HCT116 (cell line): ENCODE measurements around the gene MBLAC1. TPM values are rescaled to one million over a fixed set of nuclear protein-coding genes. Genes with fewer than 3 reads are reported as not detected.
A peak's percentile ranks its signal among the peaks of the same experiment; 100 is the strongest.

Experiments used
- ATAC-seq: fragments of 200-7000 bp; cut with Tn5 transposase; 2 replicates; pipeline ENCODE4 v1.9.1; 2020; ENCODE audit warnings: mild to moderate bottlenecking, moderate library complexity
- BruUV-seq: library from RNA; stranded (reverse); fragments of 400-500 nt; replicated peaks from 2 replicates; lab custom pipeline; 2021; lab: Mats Ljungman, UMichigan
- CTCF ChIA-PET: fragments of 300-600 bp; sonication (Branson Sonifier 250); formaldehyde crosslinking; loops from one replicate; lab custom pipeline; 2021; ENCODE audit warnings: antibody characterized with exemption; lab: Charles Lee
- POLR2A ChIA-PET: fragments of 300-600, 350-600 bp; sonication (Branson Sonifier 250); formaldehyde crosslinking; loops from one replicate; lab custom pipeline; 2021; ENCODE audit warnings: antibody characterized with exemption; lab: Charles Lee
- RAD21 ChIA-PET, 2 experiments: fragments of 300-600 bp; sonication (Branson Sonifier 250); formaldehyde crosslinking; loops; one replicate each; lab custom pipeline; 2023; ENCODE audit warnings: low total read pairs in 2 of 2; ENCODE audit not compliant: uncharacterized antibody in 2 of 2, unreplicated experiment in 2 of 2, low non-redundant PET in 1 of 2; lab: Charles Lee
- DNase-seq: peaks from one replicate; pipeline ENCODE4 v3.0.0-alpha.2; 2010; ENCODE audit warnings: low read depth, low spot score
- H2AFZ ChIP-seq: fragments of 200-600 bp; shearing (Covaris generic), sonication (generic); 2 replicates; pipeline ENCODE4 v1.6.1; 2017; ENCODE audit warnings: low read depth, mixed run types, mixed read lengths, antibody characterized with exemption, low read length; ENCODE audit not compliant: poor library complexity, severe bottlenecking
- H3K27ac ChIP-seq: 2 replicates; pipeline ENCODE4 v1.5.1; 2012; ENCODE audit warnings: low read depth, low read length
- H3K27me3 ChIP-seq: fragments of 200-600 bp; sonication (generic); 2 replicates; pipeline ENCODE4 v1.6.1; 2016; ENCODE audit warnings: mixed run types, low read length, mixed read lengths; ENCODE audit not compliant: insufficient read depth
- H3K36me3 ChIP-seq, 2 experiments: fragments of 200-500 bp in 1 of 2; fragments of 200-600 bp in 1 of 2; sonication (Bioruptor generic) in 1 of 2; sonication (generic) in 1 of 2; 2 replicates each; pipeline versions ENCODE4 v1.5.1 to v1.6.1; 2014 to 2016; ENCODE audit warnings: low read length in 2 of 2, inconsistent platforms in 1 of 2, mixed read lengths in 1 of 2, mixed run types in 1 of 2; ENCODE audit not compliant: insufficient read depth in 2 of 2, control insufficient read depth in 1 of 2
- H3K4me1 ChIP-seq, 2 experiments: fragments of 200-600 bp in 1 of 2; sonication (generic) in 1 of 2; 2 replicates each; pipeline versions ENCODE4 v1.5.1 to v1.6.1; 2012 to 2017; ENCODE audit warnings: low read length in 2 of 2, inconsistent platforms in 1 of 2, mild to moderate bottlenecking in 1 of 2, mixed read lengths in 1 of 2, mixed run types in 1 of 2, moderate library complexity in 1 of 2; ENCODE audit not compliant: insufficient read depth in 2 of 2, control insufficient read depth in 1 of 2
- H3K4me2 ChIP-seq: fragments of 200-600 bp; sonication (generic); 2 replicates; pipeline ENCODE4 v1.6.1; 2017; ENCODE audit warnings: mixed run types, low read length, mixed read lengths
- H3K4me3 ChIP-seq, 2 experiments: fragments of 200-600 bp in 1 of 2; sonication (generic) in 1 of 2; replicated peaks in 1 of 2; 2 replicates each; pipeline ENCODE4 v1.5.1; 2011 to 2016; ENCODE audit warnings: low read length in 2 of 2, control low read depth in 1 of 2, low read depth in 1 of 2, mild to moderate bottlenecking in 1 of 2, mixed read lengths in 1 of 2, mixed run types in 1 of 2
- H3K79me2 ChIP-seq: fragments of 200-600 bp; sonication (generic); 2 replicates; pipeline ENCODE4 v1.6.1; 2017; ENCODE audit warnings: mild to moderate bottlenecking, mixed run types, low read length, moderate library complexity, mixed read lengths; ENCODE audit not compliant: insufficient read depth
- H3K9ac ChIP-seq: fragments of 200-600 bp; sonication (generic); 2 replicates; pipeline ENCODE4 v1.6.1; 2016; ENCODE audit warnings: low read length, mixed read lengths
- H3K9me2 ChIP-seq: fragments of 200-600 bp; sonication (generic), shearing (Covaris generic); 2 replicates; pipeline ENCODE4 v1.6.1; 2017; ENCODE audit warnings: mixed run types, mild to moderate bottlenecking, moderate library complexity; ENCODE audit not compliant: insufficient read depth
- H3K9me3 ChIP-seq, 2 experiments: fragments of 200-500 bp in 1 of 2; fragments of 200-600 bp in 1 of 2; sonication (Bioruptor generic) in 1 of 2; sonication (generic) in 1 of 2; 2 replicates each; pipeline ENCODE4 v1.6.1; 2014 to 2017; ENCODE audit warnings: low read length in 2 of 2, mixed read lengths in 2 of 2, inconsistent platforms in 1 of 2, low read depth in 1 of 2, mild to moderate bottlenecking in 1 of 2, mixed run types in 1 of 2, moderate library complexity in 1 of 2; ENCODE audit not compliant: control insufficient read depth in 1 of 2, insufficient read depth in 1 of 2
- H4K20me1 ChIP-seq: fragments of 200-600 bp; sonication (generic), shearing (Covaris generic); 2 replicates; pipeline ENCODE4 v1.6.1; 2017; ENCODE audit warnings: mixed run types, mild to moderate bottlenecking, moderate library complexity; ENCODE audit not compliant: insufficient read depth
- CEBPB ChIP-seq: IDR thresholded peaks from 2 replicates; pipeline ENCODE4 v1.6.1; 2012; ENCODE audit warnings: low read depth
- FOSL1 ChIP-seq: IDR thresholded peaks from 2 replicates; pipeline ENCODE4 v1.6.1; 2012; ENCODE audit warnings: low read depth
- MAX ChIP-seq: IDR thresholded peaks from 2 replicates; pipeline ENCODE4 v1.6.1; 2012
- ZFX ChIP-seq: fragments of 450-650 bp; IDR thresholded peaks from 2 replicates; pipeline ENCODE4 v1.6.1; 2017
- intact Hi-C: fragments of 100-400 bp; cut with micrococcal nuclease; formaldehyde crosslinking; loops from 2 replicates; pipeline ENCODE4 v1.10.0; 2022
- total RNA-seq: library from RNA; stranded (reverse); gene quantifications from one replicate; pipeline ENCODE4 v1.2.1, GENCODE V29; 2021; ENCODE audit not compliant: unreplicated experiment

MBLAC1 gene
- total RNA-seq, 1 experiment from 2014 or later, result 2.0 TPM

- ChIA-PET CTCF (interaction anchor here (1.3 kb wide), 1 partner anchor 31 kb away, joined by 4 read pairs; no protein-coding TSS in a partner anchor), RAD21 (no interaction called here), POLR2A (interaction anchor here (1.0 to 1.1 kb wide), 2 partner anchors 14 kb away, joined by 3 to 4 read pairs; partner anchors contain the start of genes GPC2, LAMTOR4 and STAG3)
- no TSS peak for BruUV-seq
- Histone ChIP-seq H3K4me2 (peak overlapping the region; percentile 74), H3K27ac (peak overlapping the region; percentile 27), H3K36me3 (no peaks in the 10 kb centered on the region), H3K9ac (peak overlapping the region; percentile 41), H3K4me3 (peak overlapping the region in 1 of 2 experiments; percentile 26; a peak in 1 of 4 replicates), H3K9me3 (no peaks in the 10 kb centered on the region), H4K20me1 (no peaks in the 10 kb centered on the region), H3K79me2 (peaks cover 2% of the 10 kb centered on the region; the same call in 1 of the 2 replicates), H2AFZ (peak overlapping the region; percentile 85), H3K9me2 (no peaks in the 10 kb centered on the region), H3K4me1 (peaks cover 23% of the 10 kb centered on the region in 2 experiments)
- intact Hi-C loops, result no loop called here
- peak; percentile 67 for ATAC-seq
- peak; percentile 53; the same call in 1 of the 2 replicates for TF ChIP-seq MAX
- no peak for TF ChIP-seq CEBPB
- TF ChIP-seq, all 23 proteins: peak for 1
- DNase-seq, result no peak
- no peaks in the 10 kb centered on the region for H3K27me3 ChIP-seq
Observed at GRCh38 chr7:100163006-100163531, 36.3 kb downstream of the MBLAC1 start.

- RAD21 ChIA-PET, result no interaction called here
- ATAC-seq, result no peak
- Histone ChIP-seq H3K27me3 (no peaks in the 10 kb centered on the region), H3K9me3 (no peaks in the 10 kb centered on the region), H3K79me2 (no peaks in the 10 kb centered on the region), H3K9me2 (no peaks in the 10 kb centered on the region), H3K36me3 (no peaks in the 10 kb centered on the region), H3K4me2 (no peak overlapping the region), H4K20me1 (no peaks in the 10 kb centered on the region), H3K27ac (no peak overlapping the region), H3K9ac (no peak overlapping the region), H3K4me1 (peaks cover 22 to 26% of the 10 kb centered on the region in 2 experiments), H2AFZ (no peak overlapping the region), H3K4me3 (no peak overlapping the region)
- CTCF ChIA-PET, result interaction anchor here (1.3 kb wide), 1 partner anchor 31 kb away, joined by 4 read pairs; no protein-coding TSS in a partner anchor
- no peak for DNase-seq
- no peak for TF ChIP-seq MAX
- no peak for TF ChIP-seq FOSL1
- TF ChIP-seq ZFX, result no peak
- intact Hi-C loops, result no loop called here
- POLR2A ChIA-PET, result interaction anchor here (0.9 to 1.1 kb wide), 3 partner anchors 13 to 15 kb away, joined by 3 to 4 read pairs (median 3); partner anchors contain the start of genes GPC2, LAMTOR4 and STAG3
- no TSS peak for BruUV-seq
Observed at GRCh38 chr7:100163871-100164270, 37.1 kb downstream of the MBLAC1 start.
